ENCODE results near the gene RPS8.
"Not testable (repeated sequence)": the region's sequence is repeated elsewhere in the genome, so short reads cannot be mapped to it uniquely, and the experiment has no call there.

The RPS8 gene

DNA sequence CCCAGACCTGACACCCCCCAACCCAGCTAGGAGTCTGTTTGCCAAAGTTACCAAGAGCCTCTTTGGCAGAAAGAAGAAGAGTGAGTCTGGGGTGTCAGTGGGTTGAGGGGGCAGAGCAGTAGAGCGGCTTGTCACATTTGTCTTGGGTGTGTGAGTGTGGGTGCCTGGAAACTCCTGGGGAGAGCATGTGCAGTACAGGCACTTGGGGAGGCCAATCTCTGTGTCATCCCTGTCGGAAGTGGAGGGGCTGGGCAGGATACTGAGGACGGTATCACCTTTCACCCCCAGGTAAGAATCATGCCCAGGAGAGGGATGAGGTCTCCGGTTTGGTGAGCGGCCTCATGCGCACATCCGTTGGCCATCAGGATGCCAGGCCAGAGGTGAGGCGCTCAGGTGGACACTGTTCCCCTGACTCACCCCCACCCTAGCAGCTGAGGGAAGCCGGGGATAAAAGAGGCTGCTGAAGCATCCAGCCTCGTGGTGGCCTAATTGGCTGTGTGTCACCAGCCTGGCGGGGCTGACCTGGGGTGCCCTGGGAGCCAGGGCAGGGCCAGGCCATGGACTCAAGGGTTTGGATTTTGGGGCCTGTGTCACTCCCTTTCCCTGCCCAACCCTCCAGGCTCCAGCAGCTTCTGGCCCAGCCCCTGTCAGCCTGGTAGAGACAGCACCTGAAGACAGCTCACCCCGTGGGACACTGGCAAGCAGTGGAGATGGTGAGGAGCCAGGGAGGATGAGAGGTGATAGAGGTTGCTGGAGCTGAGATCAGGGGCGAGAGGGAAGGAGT, 28.2 kb downstream of the RPS8 start:
- DNase-seq = no peak

GRCh38 chr1:44805311-44806024, 30.1 kb downstream of the RPS8 start:
- no peak for DNase-seq

DNA sequence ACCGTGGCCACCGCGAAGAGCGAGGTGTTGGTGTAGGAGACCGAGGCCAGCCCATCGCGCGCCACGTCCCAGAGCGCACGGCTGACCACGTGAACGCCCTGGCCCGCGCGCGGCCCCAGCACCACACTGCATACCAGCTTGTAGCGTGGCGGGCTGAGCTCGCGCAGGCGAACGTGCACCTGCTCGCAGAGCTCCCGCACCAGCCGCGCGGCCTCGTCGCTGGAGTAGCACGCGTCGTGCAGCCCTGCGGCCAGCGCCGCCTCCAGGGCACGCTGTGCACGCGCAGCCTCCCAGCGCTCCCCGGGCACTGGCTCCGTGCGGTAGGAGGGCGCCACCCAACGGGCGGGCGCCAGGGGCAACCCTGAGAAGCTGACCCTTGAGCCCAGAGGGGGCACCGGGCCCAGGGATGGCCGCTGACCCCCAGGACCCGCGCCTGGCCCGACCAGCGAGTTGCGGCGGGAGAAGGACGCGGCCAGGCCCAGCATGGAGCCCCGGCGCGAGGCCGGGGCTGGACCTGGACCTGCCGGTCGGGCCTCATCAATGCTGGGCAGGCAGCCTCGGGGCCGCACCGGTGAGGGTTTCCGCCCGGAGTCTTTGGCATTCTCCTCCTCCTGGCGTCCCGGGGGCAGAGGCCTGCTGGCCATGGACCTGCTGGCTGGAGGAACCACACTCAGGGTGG, 30.8 kb downstream of the RPS8 start:
- no peak for DNase-seq

DNA sequence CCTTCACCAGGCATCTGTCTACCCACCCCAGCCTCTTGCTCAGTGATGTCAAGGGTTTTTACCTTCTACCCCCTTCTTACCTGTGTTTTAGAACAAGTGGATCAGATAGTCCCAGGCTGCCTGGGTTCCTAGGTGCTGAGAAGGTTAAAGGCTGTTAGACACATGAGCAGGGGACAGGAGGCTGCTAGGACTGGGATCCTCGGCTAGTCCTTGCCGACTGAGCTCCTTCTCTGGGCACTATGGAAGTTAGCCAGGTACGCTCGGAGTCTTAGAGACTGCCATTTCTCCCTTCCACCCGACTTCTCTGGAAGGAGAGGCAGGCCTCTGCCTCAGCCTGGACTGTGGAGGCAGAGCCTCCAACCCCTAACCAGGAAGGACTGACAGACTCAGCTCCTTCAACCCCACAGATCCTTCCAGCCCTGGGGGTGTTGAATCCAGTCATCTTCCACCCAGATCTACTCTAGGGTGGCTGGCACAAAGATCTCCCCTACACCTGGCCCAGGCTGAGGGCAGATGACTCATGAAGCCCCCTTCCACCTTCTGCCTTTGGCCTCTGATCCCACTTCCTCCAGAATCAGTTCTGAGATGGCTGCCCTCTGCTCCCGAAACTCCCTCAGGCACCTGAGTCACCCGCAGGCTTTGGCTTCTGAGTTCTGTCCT, 31.5 kb downstream of the RPS8 start, which contains the start of gene DYNLT4:
Gene DYNLT4 (minus strand): TSS at position 648 of the 660 bp plus-strand sequence. CDS start 683 bp downstream, outside the sequence.
- DNase-seq = no peak

- peak; percentile 96 for DNase-seq
These were observed 32.2 kb downstream of the RPS8 start for GRCh38 chr1:44807364-44808062.

- peak; percentile 80 for DNase-seq
These were observed 33.0 kb downstream of the RPS8 start, which contains the start of gene BTBD19 for GRCh38 chr1:44808063-44808937. Gene BTBD19, plus strand, starts transcription at chr1:44808523. Its CDS starts 298 bp downstream, at chr1:44808821.

DNA sequence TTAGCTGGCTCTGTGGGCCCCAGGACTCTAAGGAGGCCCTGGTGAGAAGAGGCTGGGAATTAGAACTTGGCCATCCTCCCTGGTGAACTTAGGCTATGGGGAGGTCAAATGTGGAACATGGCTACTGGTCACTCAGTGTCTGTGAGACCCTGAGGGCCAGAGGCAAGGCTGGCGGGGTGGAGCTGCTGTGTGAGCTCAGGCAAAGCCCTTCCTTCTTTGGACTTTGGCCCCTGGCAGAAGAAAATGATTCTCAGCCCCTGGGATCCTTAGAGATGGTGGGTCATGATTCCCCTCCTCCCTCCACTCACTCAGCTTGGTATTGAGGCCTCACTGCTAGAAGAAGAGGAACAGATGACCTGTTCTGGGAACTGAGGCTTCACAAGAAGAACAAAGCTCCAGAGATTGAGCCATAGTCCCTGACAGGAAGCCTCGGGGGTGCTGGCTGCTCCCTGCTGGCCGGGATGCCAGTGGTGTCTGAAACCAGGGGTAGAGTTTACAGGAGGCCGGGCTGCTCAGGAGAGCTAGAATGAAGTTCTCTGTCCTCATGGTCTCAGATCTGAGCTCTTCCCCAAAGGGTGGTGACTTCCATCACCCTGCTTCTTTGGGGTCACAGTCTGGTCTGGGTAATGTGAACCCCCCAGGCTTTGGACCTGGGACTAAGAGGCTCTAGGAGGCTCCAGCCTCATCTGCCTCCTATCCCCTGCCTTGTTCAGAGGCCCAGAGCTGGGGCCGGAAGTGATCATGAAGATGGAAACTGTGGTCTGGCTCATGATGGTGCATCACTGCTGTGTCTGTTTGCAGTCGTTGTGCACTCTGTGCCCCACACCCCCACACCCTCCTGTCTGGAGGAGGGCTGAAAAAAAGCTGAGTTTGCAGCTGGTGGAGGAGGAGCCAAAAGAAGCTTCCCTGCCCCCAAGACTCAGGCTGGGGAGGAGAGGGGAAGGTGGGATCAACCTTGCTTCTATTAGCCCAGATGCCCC, 33.9 kb downstream of the RPS8 start:
- DNase-seq = peak; percentile 66

DNA sequence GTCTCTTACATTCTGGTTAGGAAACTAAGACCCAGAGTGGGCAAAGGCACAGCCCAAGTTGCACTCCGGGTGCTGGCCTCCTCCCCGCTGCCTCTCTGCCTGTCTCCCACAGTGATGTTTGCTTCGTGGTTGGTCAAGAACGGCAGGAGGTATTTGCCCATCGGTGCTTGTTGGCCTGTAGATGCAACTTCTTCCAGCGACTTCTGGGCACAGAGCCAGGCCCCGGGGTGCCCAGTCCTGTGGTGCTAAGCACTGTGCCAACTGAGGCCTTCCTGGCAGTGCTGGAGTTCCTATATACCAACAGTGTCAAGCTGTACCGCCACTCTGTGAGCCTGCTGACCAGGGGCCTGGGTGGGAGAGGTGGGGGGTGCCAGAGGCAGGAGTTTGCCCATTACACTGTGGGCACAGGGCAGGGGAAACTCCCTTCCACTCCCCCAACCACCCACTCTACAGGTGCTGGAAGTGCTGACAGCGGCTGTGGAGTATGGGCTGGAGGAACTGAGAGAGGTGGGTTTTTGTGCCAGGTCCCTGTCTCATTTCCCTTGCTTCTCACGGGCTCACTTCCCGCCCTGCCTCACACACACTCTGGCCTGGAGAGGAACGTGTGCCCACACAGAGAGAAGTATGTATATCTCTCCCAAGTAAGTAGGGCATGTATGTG, 34.9 kb downstream of the RPS8 start:
- peak; percentile 63 for DNase-seq

DNA sequence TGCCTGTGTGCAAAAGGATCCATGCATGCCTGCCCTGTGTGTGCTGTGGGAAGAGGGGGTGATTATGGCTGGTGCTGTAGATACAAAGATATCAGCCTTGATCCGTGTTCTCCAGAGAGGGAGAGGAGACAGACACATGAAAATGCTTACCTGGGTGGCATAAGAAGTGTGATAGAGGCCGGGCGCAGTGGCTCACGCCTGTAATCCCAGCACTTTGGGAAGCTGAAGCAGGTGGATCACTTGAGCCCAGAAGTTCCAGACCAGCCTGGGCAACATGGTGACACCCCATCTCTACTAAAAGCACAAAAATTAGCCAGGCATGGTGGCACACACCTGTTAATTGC, 35.4 kb downstream of the RPS8 start:
- not testable (repeated sequence) for DNase-seq

DNA sequence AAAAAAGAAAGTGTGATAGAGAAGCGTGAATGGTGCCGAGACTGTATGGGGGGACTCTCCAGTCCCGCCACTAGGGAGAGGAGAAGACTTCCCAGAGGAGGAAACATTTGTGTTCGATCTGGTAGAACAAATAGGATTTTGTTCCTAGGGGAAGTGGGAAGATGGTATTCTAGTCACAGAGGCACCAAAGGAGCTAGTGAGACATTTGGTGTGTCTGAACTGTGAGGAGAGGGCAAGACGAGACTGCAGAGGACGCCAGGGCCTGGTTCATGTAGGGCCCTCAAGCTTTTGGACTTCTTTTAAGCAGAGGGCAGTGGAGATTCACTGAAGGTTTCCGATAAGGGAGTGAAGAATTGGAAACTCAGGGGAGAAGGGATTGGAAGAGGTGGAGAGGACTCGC, 35.9 kb downstream of the RPS8 start:
- DNase-seq = no peak

DNA sequence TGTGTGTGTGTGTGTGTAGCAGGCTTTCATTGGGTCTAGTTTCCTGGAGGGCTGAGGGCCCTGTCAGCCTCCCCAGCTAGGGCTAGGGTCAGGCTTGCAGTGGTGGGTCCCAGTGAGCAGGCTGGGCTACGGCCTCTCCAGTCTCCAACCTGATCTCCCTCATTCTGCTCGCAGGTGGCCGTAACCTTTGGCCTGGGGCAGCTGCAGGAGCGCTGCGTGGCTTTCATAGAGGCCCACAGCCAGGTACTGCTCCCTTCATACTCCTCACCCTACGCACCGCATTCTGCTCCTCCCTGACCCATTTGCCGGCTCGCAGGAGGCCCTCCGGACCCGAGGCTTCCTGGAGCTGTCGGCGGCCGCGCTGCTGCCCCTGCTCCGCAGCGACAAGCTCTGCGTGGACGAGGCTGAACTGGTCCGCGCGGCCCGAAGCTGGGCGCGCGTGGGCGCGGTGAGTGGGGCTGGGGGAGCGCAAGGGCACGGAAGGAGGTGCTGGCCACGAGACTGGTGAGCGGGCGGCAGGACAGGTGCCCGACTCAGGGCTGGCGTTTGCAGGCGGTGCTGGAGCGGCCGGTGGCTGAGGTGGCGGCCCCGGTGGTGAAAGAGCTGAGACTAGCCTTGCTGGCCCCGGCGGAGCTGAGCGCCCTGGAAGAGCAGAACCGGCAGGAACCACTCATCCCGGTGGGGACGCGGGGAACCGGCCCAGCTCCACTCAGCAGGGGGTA, 37.6 kb downstream of the RPS8 start:
- DNase-seq = no peak

GRCh38 chr1:44815926-44816325, 40.6 kb downstream of the RPS8 start:
- DNase-seq = not testable (repeated sequence)

GRCh38 chr1:44817307-44817706, 42.0 kb downstream of the RPS8 start:
- DNase-seq = no peak

DNA sequence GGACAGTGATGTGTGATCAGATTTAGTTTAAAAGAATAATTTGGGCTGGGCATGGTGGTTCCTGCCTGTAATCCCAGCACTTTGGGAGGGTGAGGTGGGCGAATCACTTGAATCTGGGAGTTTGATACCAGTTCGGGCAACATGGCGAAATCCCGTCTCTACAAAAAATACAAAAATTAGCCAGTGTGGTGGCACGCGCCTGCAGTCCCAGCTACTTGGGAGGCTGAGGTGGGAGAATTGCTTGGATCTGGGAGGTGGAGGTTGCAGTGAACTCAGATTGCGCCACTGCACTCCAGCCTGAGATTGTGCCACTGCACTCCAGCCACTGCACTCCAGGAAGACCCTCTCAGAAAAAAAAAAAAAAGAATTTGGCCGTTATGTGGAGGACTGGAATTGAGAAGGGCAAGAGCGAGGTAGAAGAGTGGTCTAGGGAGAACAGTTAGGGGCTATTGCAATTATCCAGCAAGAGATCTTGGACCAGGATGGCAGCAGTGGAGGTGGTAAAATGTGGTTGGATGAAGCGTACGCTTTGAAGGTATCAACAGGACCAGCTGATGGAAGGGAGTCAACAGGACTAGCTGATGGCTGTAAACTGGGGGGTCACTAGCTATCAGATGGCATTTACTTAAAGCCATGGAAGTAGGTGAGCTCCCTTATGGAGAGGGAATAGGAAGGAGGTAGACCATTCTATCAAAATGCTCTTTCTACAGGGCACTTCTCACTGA, 42.6 kb downstream of the RPS8 start:
- no peak for DNase-seq

DNA sequence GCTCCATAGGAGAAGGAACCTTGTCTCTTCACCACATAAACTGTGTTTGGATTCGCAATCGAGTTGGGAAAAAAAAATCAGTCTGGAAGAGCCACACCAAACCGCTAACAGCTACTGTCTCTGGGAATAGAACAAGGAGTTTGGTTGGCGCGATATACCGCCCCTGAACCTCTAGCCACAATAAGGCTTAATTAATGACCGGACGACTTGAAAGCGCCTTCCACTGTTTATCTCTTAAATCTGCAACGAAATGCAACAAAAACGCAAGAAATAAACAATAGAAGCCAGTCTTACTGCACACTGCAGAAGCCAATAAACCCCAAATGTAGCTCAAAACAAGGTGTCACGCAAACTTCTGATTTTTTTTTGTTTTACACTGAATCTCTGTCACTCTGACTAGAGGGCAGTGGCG, 43.9 kb downstream of the RPS8 start:
- no peak for DNase-seq

GRCh38 chr1:44819608-44820327, 44.4 kb downstream of the RPS8 start:
- peak; percentile 97 for DNase-seq

All from hematopoietic multipotent progenitor cell treated with erythropoietin and hydrocortisone succinate and interleukin-3 and kit ligand, for 8 days (in vitro differentiated cells).